Heart left ventricle (tissue), 16 donors: ENCODE measurements around the gene SLC49A3. TPM values are rescaled to one million over a fixed set of nuclear protein-coding genes. Genes with fewer than 3 reads are reported as not detected.
A peak's percentile ranks its signal among the peaks of the same experiment; 100 is the strongest.

Source experiments
- ATAC-seq, 4 donors: fragments of 200-7000 bp; cut with Tn5 transposase; one replicate each; pipeline ENCODE4 v1.9.1; 2020 to 2022; ENCODE audit warnings: moderate library complexity in 4 of 4, mild to moderate bottlenecking in 3 of 4, moderate number of reproducible peaks in 1 of 4
- DNase-seq, 5 donors: peaks; one replicate each; pipeline ENCODE4 v3.0.0-alpha.2; 2020
- H3K27ac ChIP-seq, 12 donors: fragments of 200-600 bp; sonication (generic) in 4 of 12; one replicate each; pipeline versions ENCODE4 v1.5.0 to v1.8.0; 2016 to 2022; ENCODE audit warnings: mild to moderate bottlenecking in 2 of 12
- H3K27me3 ChIP-seq, 9 donors: fragments of 200-600 bp; sonication (generic) in 2 of 9; one replicate each; pipeline versions ENCODE4 v1.5.1 to v1.8.0; 2016 to 2022; ENCODE audit warnings: mild to moderate bottlenecking in 3 of 9
- H3K36me3 ChIP-seq, 9 donors: fragments of 200-600 bp; sonication (generic) in 2 of 9; one replicate each; pipeline versions ENCODE4 v1.5.0 to v1.8.0; 2018 to 2022; ENCODE audit warnings: mild to moderate bottlenecking in 2 of 9
- H3K4me1 ChIP-seq, 12 donors: fragments of 200-600 bp; sonication (generic) in 4 of 12; one replicate each; pipeline versions ENCODE4 v1.5.0 to v1.8.0; 2016 to 2022; ENCODE audit warnings: mild to moderate bottlenecking in 3 of 12
- H3K4me3 ChIP-seq, 12 donors: fragments of 200-600 bp; sonication (generic) in 4 of 12; one replicate each; pipeline versions ENCODE4 v1.5.0 to v1.8.0; 2017 to 2022; ENCODE audit warnings: mild to moderate bottlenecking in 9 of 12, moderate library complexity in 4 of 12
- H3K9me3 ChIP-seq, 12 donors: fragments of 200-600 bp; sonication (generic) in 4 of 12; one replicate each; pipeline versions ENCODE4 v1.5.0 to v1.8.0; 2016 to 2022; ENCODE audit warnings: mild to moderate bottlenecking in 1 of 12
- CTCF ChIP-seq, 12 donors: fragments of 200-600 bp; sonication (generic) in 4 of 12; IDR thresholded peaks; one replicate each; pipeline versions ENCODE4 v1.5.0 to v1.8.0; 2018 to 2022; ENCODE audit warnings: antibody characterized with exemption in 12 of 12, mild to moderate bottlenecking in 5 of 12
- POLR2A ChIP-seq, 2 donors: fragments of 450-650 bp; IDR thresholded peaks; one replicate each; pipeline ENCODE4 v1.6.1; 2017; ENCODE audit warnings: antibody characterized with exemption in 2 of 2, mild to moderate bottlenecking in 2 of 2, moderate library complexity in 2 of 2
- WGBS, 4 donors: extraction: QIAGEN DNeasy Blood & Tissue Kit in 2 of 4; methylation state at CpG; one replicate each; pipeline versions ENCODE4 v1.1.5 to v1.1.7; 2013 to 2018; 5-methylcytosine and 5-hydroxymethylcytosine counted together
- intact Hi-C, 10 donors: fragments of 100-400 bp; cut with DNase I; formaldehyde crosslinking; loops; one replicate each; pipeline versions ENCODE4 v1.11.1 to v1.14.2; 2022
- polyA plus RNA-seq, 2 donors: library from polyadenylated mRNA; stranded (reverse); fragments of 200-250 nt; gene quantifications; one replicate each; pipeline ENCODE4 v1.2.3, GENCODE V29; 2013
- total RNA-seq, 9 donors: library from RNA; depleted of rRNA in 2 of 9; stranded (reverse); fragments of >200 nt in 2 of 9; fragmentation: NEBNext Ultra II Directional in 3 of 9; extraction: Animal tissue kit (Norgen Biotek cat#: 25700) in 3 of 9; gene quantifications; one replicate each; pipeline versions ENCODE4 v1.1.0 to v1.2.4, GENCODE V29; 2016 to 2023
- donor health status: ischemic (EF 13 %, LVEDD 7.1; RV severe dilation, severe dysfunction).
- donor health status: healthy with polysubstance abuse.
- donor health status: DM: no; HTN: yes; CAD: no.
- donor health status: DM: no; HTN: no; CAD: no.
- donor health status: ischemic (EF 25% LVEDD 6.9; RV normal size, moderate dysfunction).
- donor health status: ischemic (EF 25% LVEDD 5.7; RV mildly dilated, moderate dysfunction).
- donor health status: healthy.
- donor health status: DM: yes; HTN: yes; CAD: no.
- donor health status: ischemic (EF 35%, LVEDD 5.7; RV mildly dilated, moderate dysfunction).
- donor health status: nonischemic (EF 11% LVEDD 7.7; RV severe dilation, severe dysfunction).
- donor health status: DM: yes; HTN: yes; CAD: no.
- donor health status: PGD.
- donor health status: ischemic (EF 29% LVEDD 5.4; RV normal size, mild dysfunction).
- donor health status: nonischemic (EF 23%, LVEDD 6.1; RV moderate dilation, normal function).

The SLC49A3 gene
- total and polyA plus RNA-seq, 11 donors: 5.2 to 20.5 (median 8.9) TPM

DNA sequence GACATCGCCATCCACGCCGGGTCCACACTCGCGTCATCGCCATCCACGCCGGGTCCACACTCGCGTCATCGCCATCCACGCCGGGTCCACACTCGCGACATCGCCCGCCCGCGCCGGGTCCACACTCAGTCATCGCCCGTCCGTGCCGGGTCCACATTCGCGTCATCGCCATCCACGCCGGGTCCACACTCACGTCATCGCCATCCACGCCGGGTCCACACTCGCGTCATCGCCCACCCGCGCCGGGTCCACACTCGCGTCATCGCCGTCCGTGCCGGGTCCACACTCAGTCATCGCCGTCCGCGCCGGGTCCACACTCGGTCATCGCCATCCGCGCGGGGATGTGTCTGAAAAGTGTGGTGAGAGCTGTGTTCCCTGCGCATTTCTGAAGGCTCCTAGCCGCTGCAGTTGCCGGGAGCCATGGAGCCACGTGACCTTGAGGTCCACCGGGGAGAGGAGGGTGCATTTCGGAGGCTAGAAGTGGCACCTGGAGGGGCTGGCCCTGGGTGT lies 34.0 kb upstream of the SLC49A3 start:
- Histone ChIP-seq H3K4me1 (peaks cover 0 to 36% (median 21%) of the 10 kb centered on the region in 12 donors), H3K36me3 (peaks cover 0 to 9% (median 3%) of the 10 kb centered on the region in 9 donors), H3K4me3 (no peak overlapping the region), H3K9me3 (no peaks in the 10 kb centered on the region), H3K27me3 (no peaks in the 10 kb centered on the region), H3K27ac (no peak overlapping the region)
- intact Hi-C loops: no loop called here
- TF ChIP-seq CTCF (IDR thresholded peaks at IDR 0.05) (no peak), POLR2A (IDR thresholded peaks at IDR 0.05) (no peak)
- 97 to 98% (median 98%) methylated on average over 61 of the region's 61 CpGs for WGBS, 4 donors
- ATAC-seq: no peak
- DNase-seq: no peak

GRCh38 chr4:722169-722725 lies 33.3 kb upstream of the SLC49A3 start:
- Histone ChIP-seq H3K9me3 (no peaks in the 10 kb centered on the region), H3K36me3 (peaks cover 0 to 9% (median 3%) of the 10 kb centered on the region in 9 donors), H3K27me3 (no peaks in the 10 kb centered on the region), H3K4me1 (peaks cover 0 to 43% (median 21%) of the 10 kb centered on the region in 12 donors), H3K4me3 (no peak overlapping the region), H3K27ac (no peak overlapping the region)
- WGBS, 4 donors: 95 to 97% (median 95%) methylated on average over 44 to 47 of the region's 47 CpGs
- intact Hi-C loops: no loop called here
- no peak for TF ChIP-seq CTCF (IDR thresholded peaks at IDR 0.05)
- no peak for TF ChIP-seq POLR2A (IDR thresholded peaks at IDR 0.05)
- no peak for ATAC-seq
- no peak for DNase-seq

- peak in 2 of 5 donors; percentile 51 to 63 for DNase-seq
- intact Hi-C loops: no loop called here
- WGBS, 4 donors: 55 to 62% (median 59%) methylated on average over 28 to 31 of the region's 31 CpGs
These were observed 32.6 kb upstream of the SLC49A3 start for GRCh38 chr4:721261-722168.

More at GRCh38 chr4:721261-722168, 32.6 kb upstream of the SLC49A3 start:
- Histone ChIP-seq H3K27ac (peak overlapping the region in 3 of 12 donors; percentile 1 to 23 (median 14)), H3K27me3 (no peaks in the 10 kb centered on the region), H3K36me3 (peaks cover 0 to 9% (median 3%) of the 10 kb centered on the region in 9 donors), H3K4me1 (peaks cover 0 to 39% (median 17%) of the 10 kb centered on the region in 12 donors), H3K4me3 (no peak overlapping the region), H3K9me3 (no peaks in the 10 kb centered on the region)
- peak in 3 of 4 donors; percentile 8 to 63 (median 37) for ATAC-seq
- TF ChIP-seq POLR2A (IDR thresholded peaks at IDR 0.05) (no peak), CTCF (IDR thresholded peaks at IDR 0.05) (no peak)
